8988T (cell line): ENCODE results near the gene TENM3.

Experiments used
- DNase-seq: peaks from one replicate; pipeline ENCODE4 v3.0.0; 2011

The TENM3 gene

GRCh38 chr4:182583703-182584415 is 340.7 kb downstream of the TENM3 start:
- DNase-seq, result no peak

- no peak for DNase-seq
Measured at GRCh38 chr4:182585321-182585720, 342.1 kb downstream of the TENM3 start.

DNA sequence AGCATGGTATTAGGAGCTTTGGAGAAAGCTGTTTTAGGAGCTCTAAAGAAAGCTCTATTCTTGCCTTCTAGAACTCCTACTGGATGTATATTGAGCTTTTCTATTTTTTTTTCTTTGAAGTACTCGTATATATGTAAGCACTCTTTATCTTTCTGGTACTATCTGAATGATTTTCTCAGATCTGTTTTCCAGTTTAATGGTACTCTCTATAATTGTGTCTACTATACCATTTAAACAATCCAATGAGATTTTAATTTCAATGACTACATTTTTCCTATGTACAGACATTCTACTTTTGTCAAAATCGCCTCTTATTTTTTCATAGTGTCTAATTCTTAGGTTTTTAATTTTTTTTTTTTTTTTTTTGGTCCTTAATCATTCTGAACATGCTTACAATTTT is 345.9 kb downstream of the TENM3 start:
- DNase-seq, result no peak

DNA sequence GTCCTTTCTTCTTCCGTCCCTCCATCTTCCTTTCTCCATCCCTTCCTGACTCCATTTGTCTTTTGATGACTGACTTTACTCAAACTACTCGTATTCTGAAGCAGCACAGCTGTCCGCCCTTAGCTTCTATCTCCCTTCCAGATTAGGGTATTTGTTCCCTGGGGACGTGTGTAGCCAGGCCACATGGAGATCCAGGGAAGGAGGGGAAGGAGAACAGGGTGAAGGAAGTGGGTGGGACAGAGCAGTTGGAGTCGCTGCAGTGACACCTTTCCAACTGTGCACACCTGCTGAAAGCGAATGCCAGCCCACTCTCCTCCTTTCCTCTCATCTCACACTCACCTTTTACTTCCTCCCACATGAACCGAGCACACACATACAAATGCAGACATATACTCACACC is 350.2 kb downstream of the TENM3 start:
- DNase-seq, result no peak

GRCh38 chr4:182593864-182594263 is 350.7 kb downstream of the TENM3 start:
- no peak for DNase-seq

- no peak for DNase-seq
Measured at GRCh38 chr4:182600093-182600492, 356.9 kb downstream of the TENM3 start.

DNA sequence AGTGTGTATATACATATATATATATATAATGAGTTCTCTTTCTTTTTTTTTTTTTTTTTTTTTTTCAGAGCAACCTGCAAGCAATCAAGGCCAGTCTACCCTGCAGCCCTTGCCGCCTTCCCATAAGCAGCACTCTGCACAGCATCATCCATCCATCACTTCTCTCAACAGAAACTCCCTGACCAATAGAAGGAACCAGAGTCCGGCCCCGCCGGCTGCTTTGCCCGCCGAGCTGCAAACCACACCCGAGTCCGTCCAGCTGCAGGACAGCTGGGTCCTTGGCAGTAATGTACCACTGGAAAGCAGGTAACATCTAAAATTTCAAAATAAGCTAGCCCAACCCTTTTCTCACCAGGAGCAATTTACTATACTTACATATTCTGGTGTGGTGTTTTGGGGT is 357.7 kb downstream of the TENM3 start:
- DNase-seq, result no peak

DNA sequence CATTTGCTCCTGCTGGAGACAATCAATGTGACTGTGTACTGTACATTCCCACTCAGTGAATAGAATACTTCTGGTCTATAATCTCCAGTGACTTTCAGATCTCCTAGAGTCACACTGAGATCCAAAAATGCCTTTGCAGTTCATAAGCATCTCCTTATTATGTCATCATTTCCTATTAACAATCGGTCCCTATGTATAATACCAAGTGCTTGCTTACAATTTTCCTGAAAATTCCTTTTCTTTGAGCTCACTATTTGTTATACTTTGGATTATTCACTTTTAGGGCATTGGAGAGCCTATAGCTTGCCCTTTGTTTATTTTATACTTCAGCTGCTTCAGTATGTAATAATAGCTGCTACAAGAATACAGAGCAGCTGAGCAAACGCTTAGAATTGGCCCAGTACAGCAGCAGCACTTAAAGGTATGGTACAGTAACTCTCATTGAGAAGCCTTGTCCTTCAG is 361.0 kb downstream of the TENM3 start:
- no peak for DNase-seq

DNA sequence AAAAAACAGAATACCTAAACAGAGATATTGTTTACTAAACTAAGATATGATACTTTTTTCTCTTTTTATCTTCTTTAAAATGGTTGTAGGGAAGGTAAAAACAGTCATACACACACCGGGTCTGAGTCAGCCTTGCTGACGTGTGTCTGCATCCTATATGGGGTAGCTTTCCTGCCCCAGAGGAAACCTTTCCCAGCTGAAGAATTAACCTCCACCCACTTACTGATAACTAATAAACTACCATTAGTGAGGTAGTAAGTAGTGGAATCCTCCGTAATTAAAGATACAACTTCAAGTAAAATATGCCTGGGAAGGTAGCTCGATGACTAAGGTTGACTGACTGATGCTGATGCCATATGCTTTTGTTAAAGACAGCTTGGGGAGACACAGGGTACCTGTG is 361.8 kb downstream of the TENM3 start:
- no peak for DNase-seq

- no peak for DNase-seq
Measured at GRCh38 chr4:182608525-182608924, 365.3 kb downstream of the TENM3 start.

- no peak for DNase-seq
Measured at GRCh38 chr4:182616476-182616875, 373.3 kb downstream of the TENM3 start.

DNA sequence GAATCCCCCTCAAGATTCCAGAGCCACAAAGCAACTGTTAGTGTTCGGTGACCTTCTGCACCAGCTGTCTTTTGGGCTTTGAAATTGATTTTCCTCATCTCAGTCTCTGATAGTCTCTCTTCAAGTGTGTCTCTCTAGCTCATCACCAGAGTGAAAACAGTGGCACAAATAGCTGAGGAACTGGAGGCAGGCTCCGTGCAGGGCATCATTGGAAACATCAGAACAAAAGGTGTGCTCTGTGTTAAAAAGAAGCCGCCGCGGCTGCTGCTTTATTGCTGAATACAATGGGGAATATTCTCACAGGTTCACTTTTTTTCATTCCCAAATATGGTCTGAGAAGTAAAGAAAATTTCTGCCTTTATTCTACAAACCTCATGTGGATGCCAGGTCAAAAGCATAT is 376.5 kb downstream of the TENM3 start:
- no peak for DNase-seq

DNA sequence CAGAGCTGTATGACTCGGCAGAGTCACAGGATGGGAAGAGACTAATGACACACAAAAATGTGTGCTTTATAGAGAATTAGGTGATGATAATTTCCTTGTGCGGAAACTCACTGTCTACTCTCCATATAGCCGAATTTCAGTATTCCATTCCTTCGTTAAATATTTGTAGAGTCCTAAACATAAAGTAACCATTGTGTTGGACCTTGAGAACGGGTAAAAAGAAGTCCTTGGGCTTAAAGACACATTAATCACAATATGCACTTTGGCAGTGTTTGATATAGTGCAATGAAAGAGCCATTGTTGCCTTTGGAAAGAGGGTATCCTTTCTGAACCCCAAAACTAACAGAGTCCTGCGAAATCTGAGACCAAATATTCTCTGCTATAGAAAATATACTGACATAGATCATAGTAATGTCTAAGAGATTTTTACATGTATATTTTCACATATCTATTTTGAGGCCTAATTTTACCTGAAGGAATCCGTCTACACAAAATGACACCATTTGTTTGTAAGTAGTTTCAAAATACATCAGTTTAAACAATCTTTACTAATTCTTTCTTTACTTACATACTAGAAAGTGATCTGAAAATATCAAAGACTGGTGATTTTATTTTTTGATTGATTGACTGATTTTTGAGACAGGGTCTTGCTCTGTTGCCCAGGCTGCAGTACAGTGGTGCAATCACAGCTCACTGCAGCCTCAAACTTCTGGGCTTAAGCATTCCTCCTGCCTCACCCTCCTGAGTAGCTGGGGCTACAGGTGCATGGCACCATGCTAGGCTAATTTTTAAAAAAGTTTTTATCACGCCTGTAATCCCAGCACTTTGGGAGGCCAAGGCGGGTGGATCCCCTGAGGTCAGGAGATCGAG is 377.1 kb downstream of the TENM3 start:
- no peak for DNase-seq

GRCh38 chr4:182624281-182624680 is 381.1 kb downstream of the TENM3 start:
- no peak for DNase-seq

- DNase-seq, result no peak
Measured at GRCh38 chr4:182625193-182625592, 382.0 kb downstream of the TENM3 start.

DNA sequence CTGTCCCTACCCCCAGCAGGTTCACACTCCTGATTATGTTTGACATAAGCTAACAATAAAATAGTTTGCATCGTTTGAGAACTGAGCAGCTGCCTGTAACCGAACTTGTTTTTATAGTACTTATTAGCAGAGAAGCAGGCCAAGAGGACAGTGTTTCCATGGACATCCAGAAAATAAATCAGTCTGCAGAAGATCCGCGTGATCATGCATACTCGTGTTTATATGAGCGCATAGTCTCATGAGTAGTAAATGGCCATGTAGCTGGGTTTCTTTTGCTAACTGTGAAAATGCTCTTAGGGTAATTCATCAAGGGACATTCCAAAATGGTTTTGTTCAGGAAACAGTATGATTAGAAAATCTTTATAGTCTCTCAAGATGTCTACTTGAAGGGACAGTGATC is 384.8 kb downstream of the TENM3 start:
- DNase-seq, result no peak

GRCh38 chr4:182628544-182628943 is 385.3 kb downstream of the TENM3 start:
- DNase-seq, result no peak

- DNase-seq, result no peak
Measured at GRCh38 chr4:182629096-182629495, 385.9 kb downstream of the TENM3 start.

GRCh38 chr4:182640491-182640890 is 397.3 kb downstream of the TENM3 start:
- DNase-seq, result no peak

DNA sequence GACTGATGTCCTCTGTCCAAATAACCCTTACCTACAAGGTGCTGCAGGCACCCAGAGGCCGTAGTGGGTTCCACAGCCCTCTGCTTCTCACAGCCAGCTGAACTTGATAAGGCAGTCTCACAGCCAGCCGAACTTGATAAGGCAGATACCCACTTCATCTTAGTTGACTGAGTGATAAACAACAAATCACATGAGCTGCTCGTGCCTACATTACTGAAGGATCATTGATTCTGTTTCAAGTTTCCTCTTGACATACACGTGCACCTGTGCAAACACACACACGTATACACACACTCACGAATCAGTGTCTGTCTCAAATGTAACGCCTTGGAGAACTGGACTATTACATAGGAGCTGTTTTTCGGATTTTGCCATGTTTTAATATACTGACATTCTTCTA is 397.7 kb downstream of the TENM3 start:
- DNase-seq, result no peak

GRCh38 chr4:182642831-182643230 is 399.6 kb downstream of the TENM3 start:
- no peak for DNase-seq

- no peak for DNase-seq
Measured at GRCh38 chr4:182643801-182644682, 400.8 kb downstream of the TENM3 start.

GRCh38 chr4:182644683-182645050 is 401.5 kb downstream of the TENM3 start:
- DNase-seq, result no peak
